IMR-90 (cell line): ENCODE measurements around the gene SEMA3C. TPM values are rescaled to one million over a fixed set of nuclear protein-coding genes. Genes with fewer than 3 reads are reported as not detected.

Source experiments
- ATAC-seq: fragments of 200-7000 bp; cut with Tn5 transposase; 2 replicates; pipeline ENCODE4 v1.9.1; 2020; ENCODE audit warnings: low read depth, mild to moderate bottlenecking, moderate library complexity
- BruUV-seq: library from RNA; stranded (reverse); fragments of 400-500 nt; replicated peaks from 2 replicates; lab custom pipeline; 2021; lab: Mats Ljungman, UMichigan
- CTCF ChIA-PET: fragments of 300-600 bp; formaldehyde crosslinking; extraction: SDS; loops from one replicate; lab custom pipeline; 2021; ENCODE audit warnings: antibody characterized with exemption; lab: Yijun Ruan, JAX
- POLR2A ChIA-PET: fragments of 300-600 bp; sonication (Branson Sonifier 250); formaldehyde crosslinking; loops from one replicate; lab custom pipeline; 2022; ENCODE audit warnings: antibody characterized with exemption; ENCODE audit not compliant: unreplicated experiment; lab: Charles Lee
- DNase-seq: peaks from one replicate; pipeline ENCODE4 v3.0.0; 2013
- H2AFZ ChIP-seq: replicated peaks from 2 replicates; pipeline ENCODE3; 2013; ENCODE audit warnings: low read length, mild to moderate bottlenecking; ENCODE audit not compliant: poor library complexity
- H2AK5ac ChIP-seq: 2 replicates; pipeline ENCODE4 v1.6.1; 2013; ENCODE audit warnings: low read depth, low read length, inconsistent platforms
- H2AK9ac ChIP-seq: replicated peaks from 2 replicates; pipeline ENCODE3; 2013; ENCODE audit warnings: mild to moderate bottlenecking, low read depth, low read length, moderate library complexity; ENCODE audit not compliant: poor library complexity
- H2BK120ac ChIP-seq: 2 replicates; pipeline ENCODE4 v1.6.1; 2013; ENCODE audit warnings: low read depth, low read length, inconsistent platforms
- H2BK15ac ChIP-seq: 3 replicates; pipeline ENCODE4 v1.6.1; 2013; ENCODE audit warnings: low read depth, low read length, inconsistent platforms
- H2BK20ac ChIP-seq: 2 replicates; pipeline ENCODE4 v1.6.1; 2013; ENCODE audit warnings: low read depth, mild to moderate bottlenecking, inconsistent platforms, low read length, moderate library complexity
- H2BK5ac ChIP-seq: 2 replicates; pipeline ENCODE4 v1.6.1; 2013; ENCODE audit warnings: mild to moderate bottlenecking, low read depth, low read length, inconsistent platforms; ENCODE audit not compliant: poor library complexity, severe bottlenecking
- H3K14ac ChIP-seq: replicated peaks from 2 replicates; pipeline ENCODE4 v1.6.1; 2013; ENCODE audit warnings: low read depth, low read length, inconsistent platforms
- H3K18ac ChIP-seq: 2 replicates; pipeline ENCODE4 v1.6.1; 2013; ENCODE audit warnings: low read depth, low read length, control low read depth
- H3K23ac ChIP-seq: 2 replicates; pipeline ENCODE4 v1.6.1; 2013; ENCODE audit warnings: low read depth, low read length, inconsistent platforms
- H3K27ac ChIP-seq: 2 replicates; pipeline ENCODE4 v1.5.1; 2013; ENCODE audit warnings: mild to moderate bottlenecking, control low read depth, low read length; ENCODE audit not compliant: insufficient read depth
- H3K27me3 ChIP-seq: 2 replicates; pipeline ENCODE4 v1.6.1; 2013; ENCODE audit warnings: low read length; ENCODE audit not compliant: control insufficient read depth, insufficient read depth
- H3K36me3 ChIP-seq: 2 replicates; pipeline ENCODE4 v1.6.1; 2013; ENCODE audit warnings: low read length, mixed read lengths; ENCODE audit not compliant: control insufficient read depth, insufficient read depth
- H3K4ac ChIP-seq: 2 replicates; pipeline ENCODE4 v1.6.1; 2013; ENCODE audit warnings: low read depth, low read length, inconsistent platforms
- H3K4me1 ChIP-seq: 2 replicates; pipeline ENCODE4 v1.6.1; 2013; ENCODE audit warnings: low read length, mixed read lengths; ENCODE audit not compliant: control insufficient read depth, insufficient read depth
- H3K4me2 ChIP-seq: 2 replicates; pipeline ENCODE4 v1.6.1; 2013; ENCODE audit warnings: low read depth, mild to moderate bottlenecking, control low read depth, low read length, moderate library complexity
- H3K4me3 ChIP-seq: 2 replicates; pipeline ENCODE4 v1.5.1; 2013; ENCODE audit warnings: low read depth, mild to moderate bottlenecking, control low read depth, low read length, moderate library complexity; ENCODE audit not compliant: insufficient read depth
- H3K56ac ChIP-seq: 2 replicates; pipeline ENCODE4 v1.6.1; 2013; ENCODE audit warnings: low read length, inconsistent platforms; ENCODE audit not compliant: insufficient read depth; ENCODE audit errors: extremely low read depth
- H3K79me1 ChIP-seq, 2 experiments: 2 replicates each; pipeline ENCODE4 v1.6.1; 2013; ENCODE audit warnings: low read length in 2 of 2, inconsistent platforms in 1 of 2, low read depth in 1 of 2
- H3K9ac ChIP-seq: 2 replicates; pipeline ENCODE4 v1.6.1; 2013; ENCODE audit warnings: low read depth, low read length, control low read depth
- H3K9me1 ChIP-seq: 2 replicates; pipeline ENCODE4 v1.6.1; 2013; ENCODE audit warnings: low read length, inconsistent platforms; ENCODE audit not compliant: insufficient read depth
- H3K9me3 ChIP-seq: 2 replicates; pipeline ENCODE4 v1.6.1; 2013; ENCODE audit warnings: low read length; ENCODE audit not compliant: control insufficient read depth, insufficient read depth
- H4K20me1 ChIP-seq: 2 replicates; pipeline ENCODE4 v1.6.1; 2013; ENCODE audit warnings: low read length, inconsistent platforms; ENCODE audit not compliant: insufficient read depth
- H4K5ac ChIP-seq: 2 replicates; pipeline ENCODE4 v1.6.1; 2013; ENCODE audit warnings: mild to moderate bottlenecking, low read depth, low read length, control low read depth
- H4K8ac ChIP-seq, 2 experiments: 2 replicates each; pipeline ENCODE4 v1.6.1; 2013; ENCODE audit warnings: low read depth in 2 of 2, low read length in 2 of 2, control low read depth in 1 of 2, inconsistent platforms in 1 of 2
- H4K91ac ChIP-seq: 2 replicates; pipeline ENCODE4 v1.6.1; 2013; ENCODE audit warnings: low read depth, low read length, inconsistent platforms; ENCODE audit not compliant: insufficient read depth
- RAD21 ChIP-seq: IDR thresholded peaks from 2 replicates; pipeline ENCODE4 v1.6.1; 2012; ENCODE audit warnings: low read length, improper control_type of control experiment
- WGBS, 2 experiments: methylation state at CpG; one replicate each; pipeline versions ENCODE4 v1.1.5 to v1.1.7; 2013; ENCODE audit warnings: missing lambda C conversion rate in 2 of 2; ENCODE audit not compliant: insufficient read length in 1 of 2; ENCODE audit errors: extremely low coverage in 2 of 2; 5-methylcytosine and 5-hydroxymethylcytosine counted together
- dilution Hi-C: fragments of 300-500 bp; cut with HindIII; formaldehyde crosslinking; loops from one replicate; pipeline ENCODE4 v1.14.3; 2018; ENCODE audit warnings: low sequenced_read_pairs; ENCODE audit not compliant: unreplicated experiment
- in situ Hi-C: fragments of 300-500 bp; cut with MboI; formaldehyde crosslinking; loops from 3 replicates; pipeline ENCODE4 v1.14.3; 2019; ENCODE audit warnings: low sequenced_read_pairs, inconsistent platforms, mixed read lengths
- intact Hi-C: fragments of 100-400 bp; cut with micrococcal nuclease; formaldehyde crosslinking; loops from 2 replicates; pipeline ENCODE4 v1.10.0; 2022
- polyA plus RNA-seq, 3 experiments: library from polyadenylated mRNA; depleted of rRNA; stranded (reverse); fragments of >200 nt; gene quantifications; 2 replicates each; pipeline ENCODE4 v1.2.3, GENCODE V29; 2012; ENCODE audit warnings: low replicate concordance in 1 of 3
- total RNA-seq: library from RNA; depleted of rRNA; stranded (reverse); fragments of >200 nt; gene quantifications from 2 replicates; pipeline ENCODE4 v1.2.3, GENCODE V29; 2012

Gene SEMA3C
- total and polyA plus RNA-seq, 2 of the 4 experiments (the other 2 are of a cell fraction) = 21.2 to 97.1 TPM

GRCh38 chr7:80934321-80934720, 15.5 kb upstream of the SEMA3C start:
- no peak overlapping the region for H3K23ac ChIP-seq

More at GRCh38 chr7:80934321-80934720, 15.5 kb upstream of the SEMA3C start:
- H2BK20ac ChIP-seq = no peak overlapping the region
- intact Hi-C loops = no loop called here
- BruUV-seq = no TSS peak
- no peak overlapping the region for H2BK120ac ChIP-seq
- H3K14ac ChIP-seq = no peak overlapping the region
- H2BK15ac ChIP-seq = no peak overlapping the region
- 100% methylated on average over 1 of the region's 1 CpG; no CpG with 5 or more reads in 1 of the 2 experiments for WGBS, 2 experiments
- CTCF ChIA-PET = no interaction called here
- peaks cover 2% of the 10 kb centered on the region; the same call in 1 of the 2 replicates for H3K4me1 ChIP-seq
- no peak for TF ChIP-seq RAD21
- no peak overlapping the region for H4K5ac ChIP-seq
- POLR2A ChIA-PET = no interaction called here
- no peak overlapping the region for H3K4me3 ChIP-seq
- H3K79me1 ChIP-seq = no peaks in the 10 kb centered on the region
- peaks cover 3% of the 10 kb centered on the region for H3K9me1 ChIP-seq
- H3K9ac ChIP-seq = no peak overlapping the region
- H2AFZ ChIP-seq = no peak overlapping the region
- in situ Hi-C loops = no loop called here
- H2AK9ac ChIP-seq = no peak overlapping the region
- no peak overlapping the region for H4K8ac ChIP-seq
- no peak overlapping the region for H4K91ac ChIP-seq
- H3K4ac ChIP-seq = no peak overlapping the region
- no peak overlapping the region for H2AK5ac ChIP-seq
- H3K56ac ChIP-seq = no peak overlapping the region
- no peak for ATAC-seq
- no peaks in the 10 kb centered on the region for H4K20me1 ChIP-seq
- no peak overlapping the region for H3K4me2 ChIP-seq
- dilution Hi-C loops = no loop called here
- DNase-seq = peak; percentile 29
- no peak overlapping the region for H2BK5ac ChIP-seq
- H3K18ac ChIP-seq = peak overlapping the region; percentile 49; the same call in 1 of the 2 replicates
- H3K27ac ChIP-seq = no peak overlapping the region
- no peaks in the 10 kb centered on the region for H3K36me3 ChIP-seq
- no peaks in the 10 kb centered on the region for H3K9me3 ChIP-seq
- H3K27me3 ChIP-seq = no peaks in the 10 kb centered on the region
